Measurements from ENCODE around the gene FNBP1L. TPM values are rescaled to one million over a fixed set of nuclear protein-coding genes. Genes with fewer than 3 reads are reported as not detected.

FNBP1L gene
- 18.1 and 58.1 TPM in 2 replicates for total RNA-seq

GRCh38 chr1:93447481-93448291 is at the start of gene FNBP1L:
FNBP1L (plus strand) TSS chr1:93448118; CDS start chr1:93448282, 164 bp downstream.

Other genes starting within 250 kb of the FNBP1L start
- gene DR1, start 102.2 kb upstream of the FNBP1L start, total RNA-seq: 63.2 and 86.9 TPM in 2 replicates
- 58.1 and 97.4 TPM in 2 replicates for gene BCAR3, start 233.7 kb downstream of the FNBP1L start, total RNA-seq

All from nasal cavity respiratory epithelium epithelial cell of viscerocranial mucosa (primary cell).